ENCODE data around the gene ABLIM3.

The ABLIM3 gene

DNA sequence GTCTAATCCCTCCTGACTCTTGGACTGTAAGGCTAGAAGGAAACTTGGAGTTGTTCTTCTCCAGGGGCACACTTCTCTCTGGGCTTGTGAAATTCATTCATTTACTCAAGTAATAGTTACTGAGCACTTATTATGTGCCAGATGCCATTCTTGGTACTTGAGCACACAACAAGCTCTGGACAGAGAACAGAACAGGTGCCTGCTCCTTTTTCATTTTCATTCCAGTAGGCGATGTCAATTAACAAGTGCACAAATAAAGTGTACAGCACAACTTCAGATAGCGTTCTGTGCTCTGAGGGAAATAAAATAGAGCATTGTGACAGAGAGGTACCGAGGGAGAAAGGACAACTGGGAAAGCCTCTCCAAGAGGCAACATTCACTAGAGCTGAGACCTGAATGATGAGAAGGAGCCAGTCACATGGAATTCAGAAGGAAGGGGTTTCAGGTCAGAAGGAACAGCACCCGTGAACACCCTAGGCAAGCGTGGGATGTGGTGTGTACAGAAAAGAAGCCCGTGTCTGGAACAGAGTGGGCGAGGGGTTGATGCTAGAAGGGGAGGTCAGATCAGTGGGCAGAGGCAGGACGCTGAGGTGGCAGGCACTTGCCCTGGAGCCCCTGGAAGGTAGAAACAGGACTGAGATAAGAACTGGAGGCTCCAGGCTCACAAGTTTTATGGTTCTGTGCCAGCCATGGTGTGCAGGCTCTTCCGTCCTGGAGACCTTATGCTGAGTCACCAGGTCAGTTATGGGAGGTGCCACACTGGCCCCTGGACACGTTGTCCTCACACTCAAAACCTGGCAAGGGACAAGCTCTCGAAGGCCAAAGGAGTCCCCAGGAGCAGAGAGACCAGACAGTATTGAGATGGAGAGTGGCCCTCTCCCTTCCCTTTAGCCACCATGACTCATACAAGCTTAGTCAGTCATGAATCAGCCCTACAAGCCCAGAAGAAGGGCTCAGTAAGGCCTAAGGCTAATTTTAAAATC is 7.2 kb upstream of the ABLIM3 start:
- DNase-seq: no peak

DNA sequence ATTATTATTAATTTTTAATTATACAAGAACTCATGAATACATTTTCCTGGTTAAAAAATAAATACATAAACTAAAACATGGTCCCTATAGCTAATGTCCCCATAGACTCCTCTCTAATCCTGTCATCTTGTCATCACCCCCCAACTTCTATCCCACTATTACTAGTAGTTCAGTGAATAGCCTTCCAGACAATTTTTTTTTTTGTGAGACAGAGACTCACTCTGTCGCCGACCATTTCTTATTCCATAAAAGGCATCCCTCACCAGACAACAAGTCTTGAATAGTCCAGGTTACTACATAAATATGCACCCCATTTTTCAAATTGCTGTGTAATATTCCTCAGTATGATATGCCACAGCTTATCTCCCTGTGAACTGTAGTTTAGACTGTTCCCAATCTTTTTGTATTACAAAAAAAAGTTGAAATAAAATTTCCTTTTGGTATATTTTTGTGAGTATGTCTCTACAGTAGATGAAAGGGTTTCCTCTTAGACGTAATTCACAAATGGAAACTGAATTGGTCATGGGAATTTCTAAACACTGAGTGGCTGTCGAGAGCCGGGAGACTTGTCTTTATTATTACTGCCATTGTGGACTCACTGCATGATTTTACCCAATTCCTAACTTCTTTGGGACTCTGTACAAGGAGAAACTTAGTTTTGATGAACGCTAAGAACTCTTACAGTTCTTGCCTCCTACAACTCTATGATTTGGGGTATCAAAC is 6.4 kb upstream of the ABLIM3 start:
- DNase-seq: no peak

DNA sequence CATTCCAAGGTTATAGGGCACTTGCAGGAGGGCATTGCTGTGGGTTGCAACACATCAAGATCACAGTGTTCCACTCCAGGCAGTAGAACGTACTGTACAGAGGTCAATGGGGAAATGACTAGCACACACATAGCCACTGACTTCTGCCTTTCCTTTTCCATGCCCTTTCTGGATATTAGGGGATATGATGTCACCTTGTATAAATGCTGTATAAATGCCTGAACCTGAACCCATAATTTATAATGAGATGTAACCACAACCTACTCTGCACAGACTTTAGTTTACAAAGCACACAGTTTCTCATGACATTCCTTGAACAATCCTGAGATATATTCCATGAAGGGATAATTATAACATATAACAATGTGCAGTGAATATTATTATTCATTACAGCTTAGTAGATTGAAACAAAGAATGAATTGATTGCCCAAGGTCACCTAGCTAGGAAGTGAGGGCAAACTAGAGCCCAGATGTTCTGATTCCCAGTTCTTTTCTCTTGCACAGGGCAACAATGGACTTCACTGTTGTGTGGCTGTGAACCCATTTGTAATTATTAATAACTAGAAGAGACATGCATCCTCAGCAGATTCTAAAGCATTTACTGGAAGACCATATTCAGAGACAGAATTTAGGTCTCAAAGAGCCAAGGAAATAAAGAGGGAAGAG is 5.6 kb upstream of the ABLIM3 start:
- DNase-seq: no peak

DNA sequence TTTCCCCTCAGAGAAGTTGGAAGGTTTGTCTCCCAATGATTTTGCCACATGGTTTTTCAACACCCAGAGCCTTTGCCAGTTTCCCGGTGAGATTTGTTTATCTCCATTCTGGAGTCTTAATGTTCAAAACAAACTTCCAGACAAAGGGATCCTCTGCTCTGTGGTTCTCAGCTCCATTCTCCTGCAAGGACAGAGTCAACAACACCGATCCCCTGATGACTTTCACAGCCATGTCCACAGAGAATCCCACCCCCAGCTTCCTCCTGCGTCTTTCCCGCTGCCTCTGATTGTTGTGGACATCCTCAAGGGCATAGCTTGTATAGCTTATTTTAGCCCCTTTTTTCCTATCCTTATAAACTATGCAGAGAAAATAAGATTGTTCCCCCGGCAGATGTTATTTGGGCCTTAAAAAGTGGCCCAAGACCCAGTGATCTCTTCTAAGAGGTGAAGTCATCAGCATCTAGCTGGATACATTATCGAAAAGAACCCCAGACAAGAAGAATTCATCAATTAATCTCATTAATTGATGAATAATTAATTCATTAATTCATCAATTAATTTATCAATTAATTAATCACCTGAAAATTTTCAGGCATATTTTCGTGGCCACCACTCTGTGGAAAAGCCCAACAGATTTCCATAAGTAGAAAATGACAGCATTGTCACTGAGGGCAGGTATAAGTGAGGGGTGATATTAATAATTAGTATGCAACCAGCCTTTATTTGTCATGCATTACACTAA is 2.9 kb upstream of the ABLIM3 start:
- DNase-seq: no peak

DNA sequence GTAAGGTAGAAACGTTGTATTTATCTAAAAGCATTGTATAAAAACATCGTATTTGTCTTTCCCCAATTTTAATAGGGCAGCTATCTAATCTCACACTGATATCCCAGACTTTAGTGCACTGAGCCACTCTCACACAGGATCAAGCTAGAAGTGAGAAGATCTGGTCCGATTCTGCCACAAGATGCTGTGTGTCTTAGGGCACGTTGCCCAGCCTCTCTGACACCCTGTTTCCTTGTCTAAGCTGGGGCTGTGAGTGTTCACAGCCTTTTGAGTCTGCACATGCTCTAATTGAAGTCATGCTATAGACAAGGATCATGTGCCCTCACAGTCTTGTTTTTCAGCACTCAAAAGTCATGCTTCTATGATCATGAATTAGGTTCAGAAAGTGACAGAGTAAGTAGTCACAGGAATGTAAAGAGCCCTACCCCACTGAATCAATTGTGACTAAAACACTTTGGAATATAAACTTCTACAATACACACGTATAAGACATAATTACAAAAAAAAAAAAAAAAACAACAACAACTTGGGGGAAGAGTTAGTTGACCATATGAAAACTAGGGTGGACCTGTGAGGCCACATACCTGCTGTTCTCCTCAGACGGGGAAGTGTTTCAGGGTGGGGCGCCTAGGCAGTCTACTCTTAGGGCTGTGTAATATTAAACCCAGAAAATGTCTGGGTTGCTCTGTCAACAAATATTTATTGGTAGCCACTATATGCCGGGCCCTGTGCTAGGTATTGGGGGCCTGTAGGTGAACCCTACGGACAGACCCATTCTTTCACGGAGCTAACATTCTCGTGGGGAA is 893 bp upstream of the ABLIM3 start:
- DNase-seq: peak; percentile 4

DNA sequence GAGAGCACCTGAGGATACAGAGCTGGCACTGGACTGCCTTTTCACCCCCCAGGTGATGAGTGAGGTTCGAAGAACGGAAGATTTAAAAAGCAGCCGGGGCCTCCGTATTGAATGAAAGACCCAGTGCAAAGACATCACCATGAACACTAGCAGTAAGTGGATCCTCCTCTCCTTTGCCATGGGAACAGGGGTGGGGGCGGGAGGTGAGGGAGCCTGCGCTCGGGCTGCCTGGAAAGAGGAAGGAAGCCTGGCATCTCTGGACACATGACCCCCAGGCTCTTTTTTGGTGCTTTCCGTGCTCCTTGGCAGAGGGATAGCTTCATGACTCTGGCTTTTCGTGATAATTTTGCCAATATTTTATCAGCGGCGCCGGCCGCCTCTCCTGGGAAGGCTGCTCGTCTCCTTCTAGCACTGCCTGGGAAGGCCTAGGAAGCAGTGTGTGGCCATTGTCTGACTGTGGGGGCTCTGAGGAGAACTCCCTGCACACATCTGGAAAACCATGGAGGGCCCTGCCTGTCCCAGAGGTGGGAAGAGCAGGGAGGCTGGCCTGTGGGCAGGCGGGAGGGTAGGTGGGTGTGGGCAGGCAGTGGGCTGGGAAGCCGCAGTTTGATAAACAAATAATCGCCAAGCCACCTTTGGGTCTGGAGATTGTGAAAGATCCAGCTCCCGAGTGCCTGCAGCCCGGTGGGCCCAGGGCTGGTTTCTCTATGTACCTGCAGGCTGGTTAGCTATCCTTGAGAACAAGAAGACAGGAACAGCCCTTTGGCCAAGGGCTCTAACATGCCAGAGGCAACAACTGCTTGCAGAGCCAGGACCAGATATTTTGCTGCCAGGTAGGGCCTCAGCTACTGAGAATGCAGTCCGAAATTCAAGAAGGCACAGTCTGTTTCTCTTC is 911 bp downstream of the ABLIM3 start:
- peak; percentile 23 for DNase-seq

DNA sequence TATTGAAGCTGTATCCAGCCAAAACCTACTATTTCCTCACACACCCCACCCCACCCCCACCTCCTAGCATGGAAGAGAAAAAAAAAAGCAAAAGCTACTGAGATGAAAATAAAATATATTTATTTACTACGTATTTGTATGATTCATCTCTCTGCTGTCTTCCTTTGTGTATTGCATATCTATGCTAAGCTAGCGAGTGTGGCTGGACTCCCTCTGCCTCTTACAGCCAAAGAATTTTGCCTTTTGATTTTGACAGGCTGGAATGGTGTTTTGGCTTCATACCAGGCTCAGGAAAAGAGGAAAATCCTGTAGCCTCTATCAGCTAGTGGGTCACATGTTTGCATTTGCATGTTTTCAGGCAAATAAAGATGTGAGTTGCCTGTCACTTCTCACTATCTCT is 2.2 kb downstream of the ABLIM3 start:
- no peak for DNase-seq

DNA sequence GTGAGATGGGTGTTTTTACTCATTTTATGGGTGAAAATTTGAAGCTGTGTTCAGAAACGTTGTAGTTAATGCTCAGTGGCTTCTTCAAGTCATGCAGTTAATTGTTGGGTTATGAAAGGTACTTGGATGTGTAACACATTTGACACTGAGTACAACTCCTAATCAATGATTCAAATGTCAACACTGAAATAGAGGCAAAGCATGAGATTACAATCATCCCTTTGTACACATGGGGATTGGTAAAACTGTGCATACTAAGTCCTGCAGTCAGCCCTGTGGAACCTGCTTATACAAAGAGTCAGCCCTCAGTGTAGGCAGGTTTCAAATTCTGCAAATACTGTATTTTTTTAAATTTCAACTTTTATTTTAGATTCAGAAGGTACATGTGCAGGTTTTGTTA is 3.3 kb downstream of the ABLIM3 start:
- DNase-seq: no peak

DNA sequence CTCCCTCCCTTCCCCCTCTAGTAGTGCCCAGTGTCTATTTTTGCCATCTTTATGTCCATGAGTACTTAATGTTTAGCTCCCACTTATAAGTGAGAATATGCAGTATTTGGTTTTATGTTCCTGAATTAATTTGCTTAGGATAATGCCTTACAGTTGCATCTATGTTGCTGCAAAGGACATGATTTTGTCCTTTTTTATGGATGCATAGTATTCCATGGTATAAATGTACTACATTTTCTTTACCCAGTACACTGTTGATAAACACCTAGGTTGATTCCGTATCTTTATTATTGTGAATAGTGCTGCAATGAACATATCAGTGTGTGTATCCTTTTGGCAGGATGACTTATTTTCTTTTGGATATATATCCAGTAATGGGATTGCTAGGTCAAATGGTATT is 3.8 kb downstream of the ABLIM3 start:
- no peak for DNase-seq

DNA sequence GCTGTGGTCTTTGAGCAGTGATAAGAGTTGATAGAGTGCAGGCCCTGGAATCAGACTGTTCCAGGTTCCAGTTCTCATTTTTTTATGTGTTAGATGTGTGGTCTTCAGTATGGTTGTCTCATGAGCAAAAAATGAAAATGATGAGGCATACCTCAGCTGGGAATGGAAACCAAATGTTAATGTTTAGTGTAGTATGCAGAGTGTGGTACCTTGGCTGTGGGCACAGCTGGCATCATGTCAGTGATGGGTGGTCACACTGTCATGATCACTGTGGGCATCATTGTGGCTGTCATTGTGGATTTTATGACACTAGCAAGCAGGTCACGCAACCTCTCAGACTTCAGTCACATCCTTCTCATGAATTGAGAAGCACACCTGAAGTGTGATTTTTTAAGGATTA is 6.4 kb downstream of the ABLIM3 start:
- no peak for DNase-seq

DNA sequence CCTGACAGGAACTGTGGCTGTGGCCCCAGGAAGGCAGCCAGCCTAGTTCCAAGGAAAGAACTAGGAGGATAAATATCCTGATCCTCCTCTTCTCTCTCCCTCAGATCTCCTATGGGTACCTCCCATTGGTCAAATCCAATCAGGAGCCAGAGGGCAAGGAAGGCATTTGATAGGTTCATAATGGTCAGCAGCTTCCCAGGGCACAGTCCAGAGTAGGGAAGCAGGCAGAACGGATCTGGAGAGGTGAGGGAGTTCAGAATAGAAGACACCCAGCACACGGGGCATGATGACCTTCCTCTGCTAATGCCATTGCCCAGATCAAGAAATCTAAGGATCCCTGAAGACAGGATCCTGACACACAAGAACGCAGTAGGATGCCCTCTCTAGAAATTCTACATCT is 8.6 kb downstream of the ABLIM3 start:
- DNase-seq: no peak

DNA sequence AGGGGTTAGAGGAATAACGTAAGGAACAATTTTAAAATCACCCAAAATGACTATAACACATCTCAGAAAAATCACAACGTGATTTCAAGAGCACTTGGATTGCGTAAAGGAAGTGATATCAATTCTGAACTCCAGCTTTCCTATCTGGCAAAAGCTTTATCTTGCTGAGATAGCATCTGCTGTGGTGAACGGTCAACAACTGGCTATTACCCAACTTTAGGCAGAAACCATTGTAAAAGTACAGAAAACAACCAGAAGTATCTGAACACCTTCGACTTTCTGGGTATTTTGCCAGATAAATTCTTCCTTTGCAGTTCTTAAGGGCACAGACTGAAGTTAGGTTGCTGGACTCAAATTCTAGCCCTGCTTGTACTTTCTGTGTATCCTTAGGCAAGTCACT is 9.2 kb downstream of the ABLIM3 start:
- DNase-seq: no peak

DNA sequence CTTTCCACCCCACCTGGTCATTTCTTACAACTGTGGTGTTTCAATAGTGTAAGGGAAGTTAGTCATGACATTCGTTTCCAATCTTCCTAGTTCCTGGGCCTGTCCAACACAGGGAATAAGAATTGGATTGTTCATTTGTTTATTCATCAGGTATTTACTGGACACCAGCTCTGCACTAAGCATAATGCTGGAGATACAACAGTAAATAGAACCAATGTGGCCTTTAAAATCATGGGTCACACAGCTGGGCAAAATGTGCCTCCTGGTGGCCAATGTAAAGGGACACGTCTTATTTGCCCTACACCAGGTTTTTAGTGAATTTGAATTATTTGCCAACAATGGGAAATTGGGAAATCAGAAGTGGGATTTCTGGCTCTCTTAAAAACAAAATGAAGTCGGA is 10.4 kb downstream of the ABLIM3 start:
- no peak for DNase-seq

DNA sequence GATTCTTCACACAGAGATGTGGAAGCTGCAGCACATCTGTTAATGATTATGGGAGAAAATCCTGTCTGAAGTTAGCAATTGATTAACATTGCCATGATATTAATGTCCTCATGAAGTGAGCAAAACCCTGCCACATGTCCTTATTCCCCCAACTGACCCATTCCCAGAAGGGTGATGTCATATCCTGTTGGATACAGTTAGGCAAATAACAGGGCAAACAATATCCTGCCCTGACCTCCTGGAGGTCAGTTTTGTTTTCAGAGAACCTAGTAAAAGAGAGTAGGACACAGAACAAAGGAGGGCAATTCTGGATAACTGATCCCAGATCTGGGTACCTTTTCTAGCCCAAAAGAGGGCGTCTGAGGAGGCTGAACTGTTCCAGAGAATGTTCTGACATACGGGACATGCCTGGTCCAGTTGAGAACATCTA is 11.0 kb downstream of the ABLIM3 start:
- no peak for DNase-seq

DNA sequence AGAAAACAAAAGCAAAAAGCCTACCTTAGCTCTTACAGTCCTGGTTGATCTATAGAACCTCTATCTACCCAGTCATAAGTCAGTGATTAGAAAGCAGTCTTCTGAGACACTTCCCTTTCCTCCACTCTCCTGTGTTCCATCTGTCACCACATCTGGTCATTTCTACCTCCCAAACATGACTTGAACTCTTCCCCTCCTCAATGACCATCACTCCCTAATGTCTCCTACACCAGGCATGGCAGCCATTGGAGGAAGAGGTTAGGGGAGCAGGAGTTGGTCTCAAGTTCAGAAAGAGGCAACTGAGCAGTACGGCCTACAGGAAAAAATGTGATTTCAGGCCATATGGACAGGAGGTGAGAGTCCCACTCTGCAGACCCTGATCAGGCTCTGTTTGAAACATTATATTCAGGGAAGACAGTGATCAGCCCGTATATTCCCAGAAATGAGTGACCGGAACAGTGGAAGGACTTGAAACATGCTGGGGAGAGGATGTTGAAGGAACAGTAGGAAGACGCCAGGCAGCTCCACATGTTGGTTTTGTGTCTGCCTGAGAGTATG is 12.0 kb downstream of the ABLIM3 start:
- no peak for DNase-seq

DNA sequence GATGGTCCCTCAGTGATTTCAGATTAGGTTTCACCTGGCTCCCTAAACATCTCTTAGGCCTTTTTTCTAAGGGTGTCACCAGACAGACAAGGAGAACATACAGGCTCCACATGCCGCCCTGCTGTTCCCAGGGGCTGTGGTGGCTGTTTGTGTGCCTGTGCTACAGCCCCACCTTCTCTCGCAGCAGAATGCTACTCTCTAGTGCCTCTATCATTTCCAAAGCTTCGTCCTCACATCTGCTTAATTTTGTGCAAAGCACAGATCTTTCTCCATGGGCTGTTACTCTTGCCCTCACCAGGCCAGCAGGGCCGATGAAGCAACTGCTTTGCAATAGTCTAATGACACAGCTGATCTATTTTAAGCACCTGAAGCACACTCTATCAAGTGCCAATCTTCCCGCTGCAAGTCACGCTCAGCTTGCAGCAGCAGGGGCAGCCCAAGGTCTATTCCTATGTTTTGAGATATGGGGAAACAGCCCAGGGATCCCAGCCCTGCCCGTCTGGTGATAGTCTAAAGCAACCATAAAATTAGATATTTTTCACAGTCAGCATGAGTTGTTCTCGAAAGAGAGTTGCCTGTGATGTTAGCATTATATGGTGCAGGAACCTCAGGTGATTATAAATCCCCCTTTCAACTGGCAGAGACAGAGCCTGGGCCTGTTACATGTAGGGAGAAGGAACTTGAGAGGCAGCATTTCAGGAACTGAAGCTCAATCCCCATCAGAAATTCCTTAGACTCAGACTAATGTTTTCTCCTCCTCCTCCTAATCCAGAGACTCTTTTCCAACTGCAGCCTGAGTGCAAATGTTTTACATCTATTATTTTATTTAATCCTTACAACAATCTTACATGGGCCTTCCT is 12.7 kb downstream of the ABLIM3 start:
- DNase-seq: peak; percentile 78

DNA sequence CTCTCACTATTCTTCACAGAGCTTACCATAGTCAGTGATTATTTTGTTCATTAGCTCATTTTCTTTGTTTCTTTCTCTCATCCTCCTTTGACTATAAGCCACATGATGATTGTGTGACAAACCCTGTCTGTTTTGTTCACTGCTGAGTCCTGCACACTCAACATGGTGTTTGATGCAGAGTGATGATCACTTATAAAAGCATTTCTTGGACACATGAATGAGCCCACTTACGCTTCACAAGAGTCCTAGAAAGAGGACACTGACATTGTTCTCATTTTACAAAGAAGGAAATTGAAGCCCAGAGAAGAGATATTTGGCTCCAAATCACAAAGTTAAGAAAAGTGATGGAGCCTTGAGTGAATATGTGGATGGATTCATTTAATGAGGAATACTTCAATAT is 13.4 kb downstream of the ABLIM3 start:
- DNase-seq: peak; percentile 37

DNA sequence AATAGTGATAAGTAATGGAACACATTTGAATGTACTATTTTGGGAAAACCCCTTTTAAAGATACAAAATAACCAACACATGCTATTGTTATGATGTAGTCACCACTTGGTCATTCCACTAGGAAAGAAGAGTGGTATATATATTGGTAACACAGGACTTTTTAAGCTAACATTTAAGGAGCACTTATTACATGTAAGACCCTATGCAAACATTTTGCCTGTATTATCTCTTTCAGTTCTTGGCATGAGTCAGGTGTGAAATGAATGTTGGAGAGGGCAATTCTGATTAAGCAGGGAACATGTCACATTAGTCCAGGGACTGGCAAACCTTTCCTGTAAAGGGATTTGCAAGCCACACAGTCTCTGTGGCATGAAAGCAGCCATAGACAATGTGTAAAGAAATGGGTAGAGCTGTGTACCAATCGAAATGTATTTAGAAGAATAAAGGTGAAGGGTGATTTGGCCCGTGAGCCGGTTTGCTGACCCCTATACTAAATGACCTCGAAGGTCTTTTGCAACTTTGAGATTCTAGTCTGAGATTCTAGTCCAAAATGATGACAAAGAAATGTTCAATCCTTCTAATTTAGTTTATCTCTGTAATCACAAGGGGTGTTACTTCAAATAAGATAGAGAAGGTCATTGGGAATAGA is 15.3 kb downstream of the ABLIM3 start:
- no peak for DNase-seq

DNA sequence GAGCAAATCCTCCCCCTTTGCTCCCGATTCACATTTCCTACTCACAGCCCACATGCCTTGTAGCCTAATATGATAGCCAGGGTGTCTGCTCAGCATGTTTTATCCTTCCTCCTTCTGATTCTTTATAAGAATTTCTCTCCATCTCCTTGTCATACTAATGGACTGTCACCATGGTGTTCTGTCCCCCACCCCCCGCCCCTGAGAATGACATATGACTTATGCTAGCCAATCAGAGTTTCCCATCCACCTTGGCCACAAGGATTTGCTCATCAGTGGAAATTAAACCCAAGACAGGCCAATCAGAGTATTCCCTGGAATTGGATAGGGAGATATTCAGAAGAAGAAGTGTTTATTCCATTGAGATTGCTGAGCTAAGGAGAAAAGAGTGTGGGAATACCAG is 16.0 kb downstream of the ABLIM3 start:
- no peak for DNase-seq

Measured in DMS79 treated with DMSO at 0.1 percent for 48 hours (cell line).